ENCODE results near the gene GNB1. TPM values are rescaled to one million over a fixed set of nuclear protein-coding genes. Genes with fewer than 3 reads are reported as not detected.
"Not testable (repeated sequence)": the region's sequence is repeated elsewhere in the genome, so short reads cannot be mapped to it uniquely, and the experiment has no call there.

Gene GNB1
- total and polyA plus RNA-seq, 8 donors = 42.3 to 160 (median 86.8) TPM

DNA sequence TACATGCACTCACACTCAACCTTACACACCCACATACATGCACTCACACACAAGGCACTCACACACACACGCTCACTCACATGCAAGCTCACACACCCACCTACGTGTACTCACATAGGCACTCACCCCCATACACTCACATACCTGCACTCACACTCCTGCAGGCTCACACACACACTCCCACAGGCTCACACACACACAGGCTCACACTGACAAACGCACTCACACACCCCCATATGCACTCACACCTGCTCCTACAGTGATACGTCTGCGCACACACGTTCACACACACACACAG, 47.3 kb upstream of the GNB1 start:
- 70% methylated on average over 6 of the region's 6 CpGs for WGBS, 2 donors
- ATAC-seq = no peak
- FAIRE-seq = no peak
- intact Hi-C loops (cut with DNase I) = no loop called here
- no peak overlapping the region for H3K27ac ChIP-seq
- no peaks in the 10 kb centered on the region for H3K36me3 ChIP-seq
- DNase-seq = no peak
- TF ChIP-seq, protein P1, sequence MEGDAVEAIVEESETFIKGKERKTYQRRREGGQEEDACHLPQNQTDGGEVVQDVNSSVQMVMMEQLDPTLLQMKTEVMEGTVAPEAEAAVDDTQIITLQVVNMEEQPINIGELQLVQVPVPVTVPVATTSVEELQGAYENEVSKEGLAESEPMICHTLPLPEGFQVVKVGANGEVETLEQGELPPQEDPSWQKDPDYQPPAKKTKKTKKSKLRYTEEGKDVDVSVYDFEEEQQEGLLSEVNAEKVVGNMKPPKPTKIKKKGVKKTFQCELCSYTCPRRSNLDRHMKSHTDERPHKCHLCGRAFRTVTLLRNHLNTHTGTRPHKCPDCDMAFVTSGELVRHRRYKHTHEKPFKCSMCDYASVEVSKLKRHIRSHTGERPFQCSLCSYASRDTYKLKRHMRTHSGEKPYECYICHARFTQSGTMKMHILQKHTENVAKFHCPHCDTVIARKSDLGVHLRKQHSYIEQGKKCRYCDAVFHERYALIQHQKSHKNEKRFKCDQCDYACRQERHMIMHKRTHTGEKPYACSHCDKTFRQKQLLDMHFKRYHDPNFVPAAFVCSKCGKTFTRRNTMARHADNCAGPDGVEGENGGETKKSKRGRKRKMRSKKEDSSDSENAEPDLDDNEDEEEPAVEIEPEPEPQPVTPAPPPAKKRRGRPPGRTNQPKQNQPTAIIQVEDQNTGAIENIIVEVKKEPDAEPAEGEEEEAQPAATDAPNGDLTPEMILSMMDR (IDR thresholded peaks at IDR 0.05) = no peak
- H3K4me3 ChIP-seq = no peak overlapping the region
- no peaks in the 10 kb centered on the region for H3K9me3 ChIP-seq
- H3K27me3 ChIP-seq = no peaks in the 10 kb centered on the region
- H3K4me1 ChIP-seq = no peaks in the 10 kb centered on the region

DNA sequence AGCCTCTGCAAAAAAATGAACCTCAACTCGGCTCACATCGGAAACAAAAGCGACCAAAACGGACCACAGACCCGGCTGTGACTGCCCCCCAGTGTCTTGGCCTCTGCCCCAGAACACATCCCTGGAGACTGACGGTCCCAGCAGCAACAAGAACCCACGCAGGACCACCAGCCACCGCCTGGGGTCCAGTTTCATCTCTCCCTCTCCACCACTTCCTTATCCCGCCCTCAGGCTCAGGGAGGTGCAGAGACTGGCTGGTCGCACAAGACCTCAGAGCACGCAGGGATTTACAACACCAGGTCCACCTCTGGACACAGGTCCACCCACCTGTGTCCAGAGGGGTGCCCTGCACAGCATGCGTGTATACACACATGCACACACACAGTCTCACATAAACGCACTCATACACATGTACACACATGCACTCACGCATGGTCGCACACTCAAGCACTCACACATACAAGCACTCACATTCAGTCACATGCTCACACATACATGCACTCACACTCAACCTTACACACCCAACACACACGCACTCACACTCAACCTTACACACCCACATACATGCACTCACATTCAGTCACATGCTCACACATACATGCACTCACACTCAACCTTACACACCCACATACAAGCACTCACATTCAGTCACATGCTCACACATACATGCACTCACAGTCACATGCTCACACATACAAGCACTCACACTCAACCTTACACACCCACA, 46.8 kb upstream of the GNB1 start:
- Histone ChIP-seq H3K27me3 (no peaks in the 10 kb centered on the region), H3K27ac (no peak overlapping the region), H3K9me3 (no peaks in the 10 kb centered on the region), H3K4me3 (no peak overlapping the region), H3K36me3 (no peaks in the 10 kb centered on the region), H3K4me1 (no peaks in the 10 kb centered on the region)
- ATAC-seq (no peak), FAIRE-seq (no peak), DNase-seq (peak in 1 of 6 donors; percentile 2)
- 68 to 74% methylated on average over 16 of the region's 16 CpGs for WGBS, 2 donors
- intact Hi-C loops (cut with DNase I) = no loop called here
- TF ChIP-seq, protein P1 (IDR thresholded peaks at IDR 0.05) = no peak

DNA sequence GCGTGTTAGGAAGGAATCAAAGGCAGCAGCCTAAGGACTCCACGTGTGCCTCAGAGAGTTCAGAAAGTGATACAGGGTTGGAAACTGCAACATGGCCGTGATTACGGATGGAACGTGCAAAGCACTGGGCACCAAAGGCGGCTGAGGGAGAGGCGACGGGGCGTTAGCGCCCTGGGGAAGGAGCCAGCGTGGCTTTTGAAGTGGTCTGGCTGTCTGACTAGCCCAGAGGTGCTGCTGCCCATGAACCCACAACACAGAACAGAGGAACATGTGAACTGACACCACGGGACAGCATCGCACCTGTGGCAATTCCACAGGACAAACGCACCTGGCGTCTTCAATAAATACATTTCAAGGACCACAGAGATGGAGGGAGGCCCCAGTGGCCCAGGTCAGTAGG, 46.2 kb upstream of the GNB1 start:
- WGBS, 2 donors = 57 to 66% methylated on average over 15 of the region's 15 CpGs

DNA sequence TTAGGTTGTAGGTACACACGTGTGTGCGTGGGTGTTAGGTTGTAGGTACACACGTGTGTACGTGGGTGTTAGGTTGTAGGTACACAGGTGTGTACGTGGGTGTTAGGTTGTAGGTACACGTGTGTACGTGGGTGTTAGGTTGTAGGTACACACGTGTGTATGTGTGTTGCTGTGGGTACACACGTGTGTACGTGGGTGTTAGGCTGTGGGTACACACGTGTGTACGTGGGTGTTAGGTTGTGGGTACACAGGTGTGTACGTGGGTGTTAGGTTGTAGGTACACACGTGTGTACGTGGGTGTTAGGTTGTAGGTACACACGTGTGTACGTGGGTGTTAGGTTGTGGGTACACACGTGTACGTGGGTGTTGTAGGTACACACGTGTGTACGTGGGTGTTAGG, 44.0 kb upstream of the GNB1 start:
- 45 to 74% methylated on average over 4 to 5 of the region's 21 CpGs for WGBS, 2 donors
- H3K27ac ChIP-seq; intact Hi-C loops (cut with DNase I); H3K4me3 ChIP-seq; ATAC-seq; H3K9me3 ChIP-seq; H3K4me1 ChIP-seq; FAIRE-seq; DNase-seq; H3K27me3 ChIP-seq; H3K36me3 ChIP-seq: not testable (repeated sequence)

More for the DNA sequence above, 46.2 kb upstream of the GNB1 start:
- FAIRE-seq (no peak), ATAC-seq (no peak), DNase-seq (peak in 1 of 6 donors; percentile 21)
- Histone ChIP-seq H3K27me3 (no peaks in the 10 kb centered on the region), H3K36me3 (no peaks in the 10 kb centered on the region), H3K9me3 (no peaks in the 10 kb centered on the region), H3K4me1 (no peaks in the 10 kb centered on the region), H3K27ac (no peak overlapping the region), H3K4me3 (no peak overlapping the region)
- intact Hi-C loops (cut with DNase I) = no loop called here
- TF ChIP-seq, protein P1 (IDR thresholded peaks at IDR 0.05) = no peak

DNA sequence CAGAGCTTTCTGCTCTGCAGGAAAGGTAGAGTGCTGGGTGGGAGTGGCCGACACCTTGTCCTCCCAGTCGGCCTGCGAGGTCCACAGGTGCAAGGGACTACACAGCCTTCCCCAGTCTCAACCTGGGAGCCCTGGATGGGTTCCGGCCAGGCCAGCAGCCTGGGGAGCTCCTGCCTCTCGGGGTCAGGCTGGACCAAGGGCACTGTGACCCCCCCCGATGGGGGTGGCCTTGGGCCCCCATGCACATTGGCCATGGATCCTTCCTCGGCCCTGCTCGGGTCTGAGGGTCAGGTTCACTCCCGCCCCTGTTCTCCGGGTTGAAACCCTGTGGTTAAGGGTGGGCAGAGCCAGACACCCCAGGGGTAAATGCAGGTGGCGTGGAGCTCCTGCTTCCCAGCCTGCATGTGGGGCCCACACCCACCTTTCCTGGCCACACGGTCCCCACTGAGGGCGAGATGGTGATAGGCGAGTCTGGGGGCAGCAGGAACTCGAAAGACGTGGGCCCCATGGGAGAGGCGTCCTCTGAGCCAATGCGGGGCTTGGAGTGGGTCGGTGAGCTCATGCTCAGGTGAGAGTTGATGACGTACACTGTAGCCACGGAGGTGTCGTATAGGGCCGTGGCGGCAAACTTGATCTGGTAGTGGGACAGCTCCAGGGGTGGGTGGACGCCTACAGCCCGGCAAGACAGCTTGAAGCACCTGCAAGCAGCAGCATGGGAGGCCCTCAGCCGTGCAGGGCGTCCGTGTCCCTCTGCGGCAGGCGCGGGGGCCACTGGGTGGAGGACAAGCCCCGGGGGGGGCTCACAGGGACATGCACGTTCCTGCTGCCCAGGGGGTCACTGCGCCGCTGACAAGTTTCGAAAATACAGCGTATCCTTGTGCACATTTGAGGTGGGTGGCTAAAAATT, 39.0 kb upstream of the GNB1 start:
- DNase-seq = peak in 2 of 6 donors; percentile 30 to 74

More for the DNA sequence above, 39.0 kb upstream of the GNB1 start:
- TF ChIP-seq, protein P1 (IDR thresholded peaks at IDR 0.05) = no peak
- Histone ChIP-seq H3K9me3 (no peaks in the 10 kb centered on the region), H3K36me3 (no peaks in the 10 kb centered on the region), H3K4me1 (peaks cover 0 to 7% (median 0%) of the 10 kb centered on the region in 3 donors), H3K27ac (no peak overlapping the region), H3K4me3 (no peak overlapping the region), H3K27me3 (no peaks in the 10 kb centered on the region)
- no peak for FAIRE-seq
- intact Hi-C loops (cut with DNase I) = no loop called here
- ATAC-seq = no peak
- WGBS, 2 donors = 77 to 85% methylated on average over 38 of the region's 38 CpGs

Measured in pancreas (tissue), 10 donors.